T-helper 1 cell treated with Interleukin-12 subunit alpha and Interleukin-12 subunit beta and Interleukin-4 antibody, amounts not matched to agents 30 ng/mL and 1 ng/mL, for 36 hours (primary cell): ENCODE results near the gene SEC16A. TPM values are rescaled to one million over a fixed set of nuclear protein-coding genes. Genes with fewer than 3 reads are reported as not detected.

Experiments
- intact Hi-C: fragments of 100-400 bp; cut with micrococcal nuclease; formaldehyde crosslinking; loops from one replicate; pipeline ENCODE4 v1.15.1; 2024
- total RNA-seq: library from RNA; stranded (reverse); gene quantifications from 2 replicates; pipeline ENCODE4 v1.2.3, GENCODE V29; 2022

SEC16A gene
- total RNA-seq, 1 donor from 2014 or later = 92.9 TPM

DNA sequence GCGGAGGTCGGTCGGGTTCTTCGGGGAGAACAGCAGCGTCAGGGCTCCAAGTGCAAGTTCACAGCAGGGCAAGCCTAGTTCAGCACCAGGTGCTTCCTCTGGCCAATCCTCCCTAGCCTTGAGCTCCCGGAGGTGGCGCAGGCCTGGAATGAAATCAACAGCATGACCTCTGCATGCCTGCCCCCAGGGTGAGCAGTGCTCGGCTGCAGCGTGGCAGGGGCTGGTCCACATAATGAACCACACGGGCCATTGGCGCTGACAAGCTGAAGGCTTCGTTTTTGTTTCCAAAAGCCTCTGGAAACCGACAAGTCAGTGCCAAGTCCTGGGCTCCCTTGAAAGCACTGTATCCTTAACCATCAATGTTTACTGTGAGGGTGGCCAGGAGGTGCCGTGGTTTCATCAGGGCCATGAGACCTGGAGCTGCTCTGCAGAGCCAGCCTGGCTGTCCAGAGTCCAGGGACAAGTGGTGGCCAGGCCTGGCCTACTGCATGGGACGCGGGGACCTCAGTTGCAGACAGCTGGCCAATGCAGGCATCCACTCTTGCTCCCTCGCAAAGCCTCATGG lies 41.1 kb downstream of the SEC16A start:
- intact Hi-C loops = no loop called here

DNA sequence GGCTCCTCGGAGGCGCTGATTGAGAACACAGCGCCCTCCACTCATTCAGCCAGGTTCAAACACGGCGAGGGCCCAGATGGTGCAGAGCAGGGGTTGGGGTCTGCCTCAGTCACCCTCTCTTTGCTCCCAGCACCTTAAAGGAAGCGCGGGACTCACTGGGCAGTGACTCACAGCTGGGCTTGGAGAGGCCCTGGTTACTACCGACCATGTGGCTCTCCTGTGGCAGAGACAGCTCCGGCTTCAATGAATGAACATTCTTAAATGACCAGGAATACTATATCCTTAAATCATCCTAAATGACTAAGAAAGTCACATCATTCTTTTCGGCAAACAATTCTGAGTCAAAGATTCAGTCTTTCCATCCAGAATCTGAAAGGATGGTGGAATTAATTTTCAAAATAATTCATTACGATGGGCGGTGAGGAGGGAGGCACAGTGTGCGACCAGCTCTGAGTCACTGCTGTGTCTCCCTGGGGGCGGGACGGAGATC lies 41.6 kb downstream of the SEC16A start:
- intact Hi-C loops = no loop called here

DNA sequence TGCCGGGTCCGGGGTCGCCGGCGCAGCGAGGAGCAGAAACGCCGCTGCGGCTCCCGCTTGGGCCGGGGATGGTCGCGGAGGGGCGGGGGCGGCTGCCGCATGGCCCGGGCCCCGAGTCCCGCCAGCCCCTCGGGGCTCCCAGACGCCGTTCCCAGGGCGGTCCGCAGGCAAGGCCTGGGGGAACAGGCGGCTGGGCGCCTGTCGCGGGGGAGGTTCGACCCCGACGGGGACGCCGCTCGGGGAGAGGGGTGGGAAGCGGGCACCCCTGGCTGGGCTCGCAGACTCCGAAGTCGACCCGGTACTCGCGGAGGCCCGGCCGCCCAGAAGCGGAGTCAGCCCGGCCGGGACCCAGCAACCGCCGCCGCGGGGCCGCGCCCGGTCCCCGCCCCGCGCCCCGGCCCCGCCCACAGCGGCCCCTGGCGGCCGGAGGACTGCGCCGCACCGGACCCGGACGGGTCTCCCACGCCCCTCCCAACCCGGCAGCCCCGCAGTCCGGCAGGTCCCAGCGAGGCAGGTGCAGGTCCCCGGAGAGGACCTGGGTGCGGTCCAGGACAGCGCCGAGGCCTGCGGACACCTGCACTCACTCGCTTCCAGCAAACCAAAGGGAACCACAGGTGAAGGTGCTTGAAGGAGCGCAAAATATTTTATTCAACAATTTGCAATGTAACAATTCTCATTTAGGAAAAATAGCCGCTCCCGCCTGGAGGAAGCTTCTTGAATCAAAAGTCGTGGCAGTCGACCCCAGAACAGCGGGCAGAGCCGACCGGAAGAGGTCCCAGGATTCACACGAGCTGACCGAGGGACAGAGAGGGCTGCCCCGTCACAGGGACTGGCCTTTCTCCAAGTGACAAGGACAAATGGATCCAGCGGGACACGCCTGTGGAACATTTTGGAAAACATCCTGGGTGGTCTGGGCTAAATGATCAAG lies 43.1 kb downstream of the SEC16A start, which contains the start of gene INPP5E:
TSS of gene INPP5E (minus strand) at position 365 of the 928 bp plus-strand sequence. CDS start 426 bp downstream, outside the sequence.
- intact Hi-C loops = loop anchor here (1.0 to 2.0 kb wide), 4 partner anchors 29 to 76 kb away; partner anchors contain the start of genes DNLZ, ENTR1, PMPCA and SEC16A

DNA sequence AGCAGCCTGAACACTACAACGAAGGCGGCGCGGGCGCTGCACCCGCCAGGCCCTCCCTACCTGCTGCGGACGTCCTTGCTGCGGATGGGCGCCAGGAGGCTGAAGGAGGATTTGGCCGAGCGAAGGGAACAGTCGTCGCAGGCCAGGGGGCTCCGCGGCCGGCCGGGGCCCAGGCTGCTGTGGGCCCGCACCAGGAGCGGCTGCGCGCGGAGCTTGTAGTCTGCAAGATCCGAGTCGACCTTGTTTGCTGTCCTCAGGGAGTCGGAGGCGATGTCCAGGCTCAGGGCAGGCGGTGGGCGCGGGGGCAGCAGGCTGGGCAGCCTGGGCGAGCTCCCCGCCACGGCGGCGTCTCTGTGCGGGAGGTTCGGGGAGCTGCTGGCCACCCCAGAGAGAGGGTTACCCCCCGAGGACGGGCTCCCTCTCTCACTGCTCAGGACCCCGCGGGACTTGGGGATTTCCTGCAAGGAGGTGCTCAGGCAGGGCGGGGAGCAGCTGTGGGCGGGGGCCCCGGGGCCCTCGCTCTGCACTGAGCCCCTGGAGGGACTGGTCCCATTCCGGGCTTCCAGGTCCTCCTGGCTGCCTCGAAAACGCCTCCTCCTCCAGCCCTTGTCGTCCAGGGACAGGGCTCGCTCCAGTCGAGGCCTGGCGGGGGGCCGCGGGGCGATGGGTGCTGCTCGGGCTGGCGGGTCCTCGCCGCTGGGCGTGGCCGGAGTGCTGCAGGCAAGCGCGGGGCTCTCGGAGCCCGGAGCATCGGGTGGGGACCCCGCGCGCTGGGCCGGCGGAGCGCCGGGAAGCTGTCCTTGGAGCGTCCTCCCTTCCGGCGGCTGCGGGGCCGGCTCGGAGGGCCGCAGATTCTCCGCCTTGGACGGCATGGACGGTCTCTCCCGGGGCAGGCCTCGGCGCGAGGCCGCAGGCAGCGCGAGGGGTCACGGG lies 44.0 kb downstream of the SEC16A start:
- intact Hi-C loops = loop anchor here (1.0 to 2.0 kb wide), 4 partner anchors 28 to 76 kb away; partner anchors contain the start of genes DNLZ, ENTR1, PMPCA and SEC16A

GRCh38 chr9:136437839-136438547 lies 44.8 kb downstream of the SEC16A start:
- intact Hi-C loops = loop anchor here (2.0 kb wide), 1 partner anchor 27 kb away; the partner anchor contains the start of genes ENTR1 and PMPCA

DNA sequence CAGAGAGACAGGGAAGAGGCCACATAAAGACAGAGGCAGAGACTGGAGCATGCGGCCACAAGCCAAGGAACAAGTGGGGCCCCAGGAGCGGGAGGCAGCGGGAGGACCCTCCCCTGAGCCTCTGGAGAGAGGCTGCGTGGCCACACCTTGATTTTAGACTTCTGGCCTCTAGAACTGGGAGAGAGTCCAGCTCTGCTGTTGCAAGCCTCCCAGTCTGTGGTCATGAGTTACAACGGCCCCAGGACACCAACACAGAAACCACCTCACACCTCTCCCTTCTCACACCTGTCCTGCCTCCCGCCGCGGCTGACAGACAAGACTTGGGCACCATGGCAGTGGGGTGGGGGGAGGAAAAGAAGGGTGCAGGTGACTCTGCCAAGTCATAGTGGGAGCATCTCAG lies 45.4 kb downstream of the SEC16A start:
- intact Hi-C loops = no loop called here

- intact Hi-C loops = no loop called here
Measured at GRCh38 chr9:136436055-136436634, 46.7 kb downstream of the SEC16A start.

DNA sequence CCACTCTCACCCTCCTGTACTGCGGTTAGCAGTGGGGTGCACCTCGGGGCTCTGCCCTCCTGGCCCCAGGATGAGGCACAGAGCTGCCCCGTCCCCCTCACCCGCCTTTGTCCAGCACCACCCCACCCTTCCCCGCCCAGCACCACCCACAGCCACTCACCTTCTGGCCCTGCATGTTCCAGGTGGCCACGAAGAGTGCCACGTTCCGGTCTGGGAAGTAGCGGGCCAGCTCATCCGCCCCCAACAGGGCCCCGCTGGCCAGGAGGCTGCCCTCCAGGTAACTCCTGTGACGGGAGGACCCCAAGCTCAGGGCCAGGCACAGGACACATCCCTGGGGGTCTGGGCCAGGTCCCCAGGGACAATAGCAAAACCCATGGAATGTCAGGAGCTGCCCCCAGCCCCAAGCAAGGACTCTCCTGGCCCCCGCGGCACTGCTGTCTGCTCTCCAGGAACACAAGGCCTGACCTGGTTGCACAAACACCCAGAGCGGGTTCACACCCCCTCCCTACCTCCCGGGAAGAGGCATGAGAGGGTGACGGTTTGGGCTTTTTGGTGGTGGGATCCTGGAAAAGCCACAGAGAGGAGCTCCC lies 48.2 kb downstream of the SEC16A start:
- intact Hi-C loops = no loop called here

- intact Hi-C loops = no loop called here
Measured at GRCh38 chr9:136433849-136434579, 48.8 kb downstream of the SEC16A start.

DNA sequence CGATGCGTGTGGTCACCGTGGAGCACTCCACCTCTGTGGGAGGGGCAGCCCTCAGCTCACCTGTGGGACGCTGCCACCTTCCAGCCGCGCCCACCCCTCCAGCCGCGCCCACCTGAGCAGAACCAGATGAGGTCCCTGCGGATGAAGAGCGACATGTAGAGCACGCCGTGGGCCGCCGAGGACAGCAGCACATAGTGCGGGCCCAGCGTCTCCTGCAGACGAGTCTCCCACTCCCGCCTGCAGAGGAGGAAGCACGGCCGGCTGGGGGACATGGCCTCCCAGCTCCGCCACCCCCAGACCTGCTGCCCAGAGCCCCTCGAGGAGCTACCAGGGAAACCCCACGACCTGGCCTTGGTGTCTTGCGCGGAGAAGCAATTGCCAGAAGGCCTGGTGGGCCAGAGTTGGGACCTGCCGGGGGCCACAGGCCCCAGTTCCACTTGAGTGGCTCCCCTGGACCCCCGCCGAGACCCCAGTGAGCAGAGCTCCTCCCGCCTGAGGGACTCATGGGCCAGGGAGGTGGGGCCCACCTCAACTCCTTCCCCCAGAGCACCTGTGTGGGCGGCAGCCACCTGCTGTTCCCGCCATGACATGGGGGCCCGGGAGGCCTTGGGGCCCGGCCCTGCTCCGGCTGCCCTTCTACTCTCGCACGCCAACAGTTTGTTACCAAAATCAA lies 49.7 kb downstream of the SEC16A start:
- intact Hi-C loops = no loop called here

DNA sequence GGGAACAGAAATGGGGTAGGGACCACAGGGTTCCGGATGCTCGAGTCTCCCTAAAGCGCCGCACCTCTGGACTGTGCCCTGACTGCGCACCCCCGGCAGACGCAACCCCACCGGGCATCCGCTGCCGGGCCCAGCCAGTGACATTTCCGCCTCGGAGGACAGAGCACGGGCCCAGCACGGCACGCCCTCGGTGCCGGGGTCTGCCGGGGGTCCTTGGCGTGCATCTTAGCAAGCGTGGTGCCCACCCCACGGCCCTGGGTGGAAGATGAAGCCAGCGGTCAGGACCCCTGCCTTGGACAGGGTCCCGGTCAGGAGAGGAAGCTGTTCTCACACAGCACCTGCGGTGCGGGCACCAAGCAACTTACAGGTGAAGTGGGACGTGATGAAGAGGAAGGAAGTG lies 50.2 kb downstream of the SEC16A start:
- intact Hi-C loops = no loop called here

- intact Hi-C loops = no loop called here
Measured at GRCh38 chr9:136431782-136432350, 51.0 kb downstream of the SEC16A start.

GRCh38 chr9:136430588-136431234 lies 52.1 kb downstream of the SEC16A start:
- intact Hi-C loops = no loop called here

GRCh38 chr9:136429683-136430491 lies 53.0 kb downstream of the SEC16A start:
- intact Hi-C loops = no loop called here

- intact Hi-C loops = no loop called here
Measured at GRCh38 chr9:136429075-136429628, 53.7 kb downstream of the SEC16A start.

DNA sequence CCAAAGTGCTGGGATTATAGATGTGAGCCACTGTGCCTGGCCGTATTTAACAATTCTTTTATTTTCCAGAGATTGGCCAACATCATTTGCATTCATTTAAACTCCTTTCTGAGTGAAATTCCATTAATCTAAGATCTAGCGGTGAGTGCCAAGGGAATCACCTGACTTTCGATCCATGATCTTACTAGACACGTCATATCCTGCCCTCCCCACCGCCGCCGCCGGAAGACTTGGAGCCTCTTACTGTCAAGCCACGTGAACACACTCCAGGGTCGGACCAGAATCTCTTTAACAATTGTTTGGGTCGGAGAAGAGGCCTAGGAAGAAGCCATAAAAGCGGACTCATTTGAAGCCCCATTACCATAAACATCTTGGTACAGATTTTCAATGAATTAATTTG lies 56.1 kb downstream of the SEC16A start:
- intact Hi-C loops = no loop called here
